Measurements from ENCODE around the gene IRX4. TPM values are rescaled to one million over a fixed set of nuclear protein-coding genes. Genes with fewer than 3 reads are reported as not detected.

IRX4 gene
- total and polyA plus RNA-seq, 2 of the 4 experiments (the other 2 are of a cell fraction) = not detected

GRCh38 chr5:1931604-1932231 is 49.0 kb upstream of the IRX4 start:
- ATAC-seq (ENCODE audit: low read depth) = no peak
- intact Hi-C loops (cut with micrococcal nuclease) = no loop called here
- CTCF ChIA-PET = no interaction called here

More at GRCh38 chr5:1931604-1932231, 49.0 kb upstream of the IRX4 start:
- Histone ChIP-seq H3K9me3 (ENCODE audit: control insufficient read depth, insufficient read depth, low read length) (no peaks in the 10 kb centered on the region; the same call in 1 of the 2 replicates), H3K4me3 (ENCODE audit: insufficient read depth, low read depth, low read length) (no peak overlapping the region), H3K4ac (ENCODE audit: low read depth, low read length) (no peak overlapping the region), H3K79me1 (ENCODE audit: low read depth in 1 of 2, low read length in 2 of 2) (no peaks in the 10 kb centered on the region), H4K91ac (ENCODE audit: insufficient read depth, low read depth, low read length) (no peak overlapping the region), H4K5ac (ENCODE audit: low read depth, low read length) (no peak overlapping the region), H3K27me3 (ENCODE audit: control insufficient read depth, insufficient read depth, low read length) (peaks cover 11% of the 10 kb centered on the region), H3K36me3 (ENCODE audit: control insufficient read depth, insufficient read depth, low read length) (no peaks in the 10 kb centered on the region), H3K4me1 (ENCODE audit: control insufficient read depth, insufficient read depth, low read length) (no peaks in the 10 kb centered on the region), H3K14ac (replicated peaks; ENCODE audit: low read depth, low read length) (no peak overlapping the region), H4K20me1 (ENCODE audit: insufficient read depth, low read length) (no peaks in the 10 kb centered on the region), H2AFZ (replicated peaks; ENCODE audit: low read length, poor library complexity) (no peak overlapping the region), H3K9me1 (ENCODE audit: insufficient read depth, low read length) (no peaks in the 10 kb centered on the region), H3K23ac (ENCODE audit: low read depth, low read length) (no peak overlapping the region), H3K9ac (ENCODE audit: low read depth, low read length) (no peak overlapping the region), H2AK9ac (replicated peaks; ENCODE audit: low read depth, low read length, poor library complexity) (no peak overlapping the region), H3K4me2 (ENCODE audit: low read depth, low read length) (no peak overlapping the region), H2AK5ac (ENCODE audit: low read depth, low read length) (no peak overlapping the region), H2BK5ac (ENCODE audit: low read depth, low read length, poor library complexity, severe bottlenecking) (no peak overlapping the region), H3K18ac (ENCODE audit: low read depth, low read length) (no peak overlapping the region), H2BK15ac (ENCODE audit: low read depth, low read length) (no peak overlapping the region), H3K27ac (ENCODE audit: insufficient read depth, low read length) (no peak overlapping the region), H3K56ac (ENCODE audit: extremely low read depth, insufficient read depth, low read length) (no peak overlapping the region), H4K8ac (ENCODE audit: low read depth in 2 of 2, low read length in 2 of 2) (no peak overlapping the region), H2BK20ac (ENCODE audit: low read depth, low read length) (no peak overlapping the region), H2BK120ac (ENCODE audit: low read depth, low read length) (no peak overlapping the region)
- BruUV-seq (replicated peaks) = no TSS peak
- in situ Hi-C loops (cut with MboI; ENCODE audit: low sequenced_read_pairs) (no loop called here), dilution Hi-C loops (cut with HindIII; ENCODE audit: low sequenced_read_pairs, unreplicated experiment) (no loop called here)
- TF ChIP-seq RCOR1 (IDR thresholded peaks at IDR 0.05; ENCODE audit: insufficient replicate concordance, low read length) (no peak), BHLHE40 (IDR thresholded peaks at IDR 0.05; ENCODE audit: low read depth, low read length) (no peak), ELK1 (IDR thresholded peaks at IDR 0.05; ENCODE audit: borderline replicate concordance, low read depth, low read length) (no peak), CEBPB (IDR thresholded peaks at IDR 0.05; ENCODE audit: low read depth, low read length) (no peak), MAFK (IDR thresholded peaks at IDR 0.05; ENCODE audit: low read depth, low read length) (no peak), POLR2A (IDR thresholded peaks at IDR 0.05; ENCODE audit: low read depth, low read length) (no peak), NFE2L2 (IDR thresholded peaks at IDR 0.05; ENCODE audit: low read depth, low read length) (no peak), CTCF (conservative IDR thresholded peaks at IDR 0.05; ENCODE audit: low read depth, low read length) (no peak), RFX5 (IDR thresholded peaks at IDR 0.05; ENCODE audit: low read depth, low read length) (no peak)
- POLR2A ChIA-PET (ENCODE audit: unreplicated experiment) = no interaction called here
- 7% methylated on average over 15 of the region's 27 CpGs; no CpG with 5 or more reads in 1 of the 2 experiments for WGBS, 2 experiments (ENCODE audit: extremely low coverage in 2 of 2, insufficient read length in 1 of 2)
- no peak for DNase-seq
